ENCODE data around the gene SEC23IP.

Gene SEC23IP

DNA sequence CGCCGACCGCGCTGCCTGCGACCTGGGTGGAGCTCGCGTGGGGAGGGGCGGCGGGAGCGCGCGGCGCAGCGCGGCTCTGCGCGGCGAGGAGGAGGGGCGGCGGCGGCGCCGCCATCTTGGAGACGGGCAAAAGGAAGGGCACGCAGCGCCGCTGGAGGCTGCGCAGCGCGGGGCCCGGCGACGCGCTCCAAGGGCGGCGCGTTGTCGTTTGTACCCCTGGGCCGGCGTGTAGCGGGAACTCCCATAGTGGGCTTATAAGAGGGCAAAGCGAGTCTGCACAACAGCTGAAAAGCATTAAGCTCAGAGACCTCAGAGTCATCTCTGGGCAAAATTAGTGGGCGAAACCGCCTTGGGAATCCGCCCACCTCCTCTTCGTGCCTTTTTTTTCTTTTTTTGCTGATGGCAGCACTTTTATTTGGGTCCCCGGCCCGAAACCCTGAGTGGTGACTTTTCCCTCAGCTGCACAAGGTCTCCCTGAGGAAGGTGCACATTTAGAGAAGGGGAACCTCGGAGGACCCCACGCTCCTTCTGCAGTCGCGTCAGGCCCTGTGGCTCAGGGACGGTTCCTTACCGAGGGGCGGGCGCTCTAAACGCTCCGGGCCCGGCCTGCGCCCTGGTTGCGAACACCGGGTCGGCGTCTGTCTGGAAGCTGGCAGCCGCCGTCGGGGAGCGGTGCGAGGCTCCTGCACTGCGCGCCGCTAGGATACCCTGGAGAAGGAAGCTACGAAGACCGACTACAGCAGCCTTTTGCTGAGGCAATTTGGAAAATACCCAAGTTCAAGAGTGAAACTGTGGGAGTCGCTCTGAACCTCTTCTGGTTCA, 19.5 kb upstream of the SEC23IP start (continued):
- TF ChIP-seq ZIC2 (tag by site-specific recombination; IDR thresholded peaks at IDR 0.05) (peak; percentile 40), ZNF596 (tag by site-specific recombination; IDR thresholded peaks at IDR 0.05) (no peak), ZNF157 (tag by site-specific recombination; IDR thresholded peaks at IDR 0.05) (no peak), SP2 (tag by site-specific recombination; IDR thresholded peaks at IDR 0.05) (peak; percentile 45), GLIS2 (tag by site-specific recombination; IDR thresholded peaks at IDR 0.05) (peak; percentile 74), ZNF513 (tag by site-specific recombination; IDR thresholded peaks at IDR 0.05) (no peak), ZFP3 (tag by site-specific recombination; IDR thresholded peaks at IDR 0.05; ENCODE audit: low read depth) (no peak), ZNF501 (tag by site-specific recombination; IDR thresholded peaks at IDR 0.05) (no peak), ZNF404 (tag by site-specific recombination; IDR thresholded peaks at IDR 0.05) (no peak), SALL2 (tag by site-specific recombination; IDR thresholded peaks at IDR 0.05; ENCODE audit: borderline replicate concordance) (no peak), ZNF707 (tag by site-specific recombination; IDR thresholded peaks at IDR 0.05) (no peak), BCL11B (tag by site-specific recombination; IDR thresholded peaks at IDR 0.05; ENCODE audit: low read depth) (no peak), ZNF391 (tag by site-specific recombination; IDR thresholded peaks at IDR 0.05; ENCODE audit: borderline replicate concordance, low read depth) (no peak), ZNF76 (tag by site-specific recombination; IDR thresholded peaks at IDR 0.05; ENCODE audit: borderline replicate concordance, low read depth) (peak; percentile 28; the same call in 1 of the 2 replicates), ZNF366 (tag by site-specific recombination; conservative IDR thresholded peaks at IDR 0.05) (no peak), ZBTB20 (tag by site-specific recombination; IDR thresholded peaks at IDR 0.05) (peak; percentile 85; the same call in 1 of the 2 replicates), IKZF3 (tag by site-specific recombination; IDR thresholded peaks at IDR 0.05) (0 out of 2 replicates have a peak, but pooled peaks have one; percentile 33), ZFHX2 (tag by site-specific recombination; conservative IDR thresholded peaks at IDR 0.05) (peak; percentile 31), ZNF514 (tag by site-specific recombination; IDR thresholded peaks at IDR 0.05) (no peak), ZSCAN23 (tag by site-specific recombination; IDR thresholded peaks at IDR 0.05) (no peak), ZBTB26 (tag by site-specific recombination; optimal IDR thresholded peaks at IDR 0.05) (peak; percentile 76), ZNF580 (tag by site-specific recombination; IDR thresholded peaks at IDR 0.05) (no peak), ZNF138 (tag by site-specific recombination; IDR thresholded peaks at IDR 0.05; ENCODE audit: borderline replicate concordance) (no peak), ZNF335 (tag by site-specific recombination; conservative IDR thresholded peaks at IDR 0.05) (peak; percentile 70), ZNF155 (tag by site-specific recombination; IDR thresholded peaks at IDR 0.05) (no peak), KLF17 (tag by site-specific recombination; IDR thresholded peaks at IDR 0.05) (no peak), ZNF169 (tag by site-specific recombination; IDR thresholded peaks at IDR 0.05) (no peak), KLF8 (tag by site-specific recombination; IDR thresholded peaks at IDR 0.05) (peak; percentile 45; the same call in 1 of the 2 replicates), ZNF555 (tag by site-specific recombination; conservative IDR thresholded peaks at IDR 0.05) (no peak)
- TF ChIP-seq, protein P1, sequence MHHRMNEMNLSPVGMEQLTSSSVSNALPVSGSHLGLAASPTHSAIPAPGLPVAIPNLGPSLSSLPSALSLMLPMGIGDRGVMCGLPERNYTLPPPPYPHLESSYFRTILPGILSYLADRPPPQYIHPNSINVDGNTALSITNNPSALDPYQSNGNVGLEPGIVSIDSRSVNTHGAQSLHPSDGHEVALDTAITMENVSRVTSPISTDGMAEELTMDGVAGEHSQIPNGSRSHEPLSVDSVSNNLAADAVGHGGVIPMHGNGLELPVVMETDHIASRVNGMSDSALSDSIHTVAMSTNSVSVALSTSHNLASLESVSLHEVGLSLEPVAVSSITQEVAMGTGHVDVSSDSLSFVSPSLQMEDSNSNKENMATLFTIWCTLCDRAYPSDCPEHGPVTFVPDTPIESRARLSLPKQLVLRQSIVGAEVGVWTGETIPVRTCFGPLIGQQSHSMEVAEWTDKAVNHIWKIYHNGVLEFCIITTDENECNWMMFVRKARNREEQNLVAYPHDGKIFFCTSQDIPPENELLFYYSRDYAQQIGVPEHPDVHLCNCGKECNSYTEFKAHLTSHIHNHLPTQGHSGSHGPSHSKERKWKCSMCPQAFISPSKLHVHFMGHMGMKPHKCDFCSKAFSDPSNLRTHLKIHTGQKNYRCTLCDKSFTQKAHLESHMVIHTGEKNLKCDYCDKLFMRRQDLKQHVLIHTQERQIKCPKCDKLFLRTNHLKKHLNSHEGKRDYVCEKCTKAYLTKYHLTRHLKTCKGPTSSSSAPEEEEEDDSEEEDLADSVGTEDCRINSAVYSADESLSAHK (tag by site-specific recombination; IDR thresholded peaks at IDR 0.05): no peak
- TF ChIP-seq, protein P2, sequence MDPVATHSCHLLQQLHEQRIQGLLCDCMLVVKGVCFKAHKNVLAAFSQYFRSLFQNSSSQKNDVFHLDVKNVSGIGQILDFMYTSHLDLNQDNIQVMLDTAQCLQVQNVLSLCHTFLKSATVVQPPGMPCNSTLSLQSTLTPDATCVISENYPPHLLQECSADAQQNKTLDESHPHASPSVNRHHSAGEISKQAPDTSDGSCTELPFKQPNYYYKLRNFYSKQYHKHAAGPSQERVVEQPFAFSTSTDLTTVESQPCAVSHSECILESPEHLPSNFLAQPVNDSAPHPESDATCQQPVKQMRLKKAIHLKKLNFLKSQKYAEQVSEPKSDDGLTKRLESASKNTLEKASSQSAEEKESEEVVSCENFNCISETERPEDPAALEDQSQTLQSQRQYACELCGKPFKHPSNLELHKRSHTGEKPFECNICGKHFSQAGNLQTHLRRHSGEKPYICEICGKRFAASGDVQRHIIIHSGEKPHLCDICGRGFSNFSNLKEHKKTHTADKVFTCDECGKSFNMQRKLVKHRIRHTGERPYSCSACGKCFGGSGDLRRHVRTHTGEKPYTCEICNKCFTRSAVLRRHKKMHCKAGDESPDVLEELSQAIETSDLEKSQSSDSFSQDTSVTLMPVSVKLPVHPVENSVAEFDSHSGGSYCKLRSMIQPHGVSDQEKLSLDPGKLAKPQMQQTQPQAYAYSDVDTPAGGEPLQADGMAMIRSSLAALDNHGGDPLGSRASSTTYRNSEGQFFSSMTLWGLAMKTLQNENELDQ (tag by site-specific recombination; IDR thresholded peaks at IDR 0.05; ENCODE audit: low read depth): no peak
